Measurements from ENCODE around the gene MUC5B. TPM values are rescaled to one million over a fixed set of nuclear protein-coding genes. Genes with fewer than 3 reads are reported as not detected.
A peak's percentile ranks its signal among the peaks of the same experiment; 100 is the strongest.

MUC5B gene
- total and polyA plus RNA-seq, 2 of the 13 experiments (the other 11 are each of a cell fraction or from before 2014, with no cell fraction given): 0.01 TPM; not detected in 1

DNA sequence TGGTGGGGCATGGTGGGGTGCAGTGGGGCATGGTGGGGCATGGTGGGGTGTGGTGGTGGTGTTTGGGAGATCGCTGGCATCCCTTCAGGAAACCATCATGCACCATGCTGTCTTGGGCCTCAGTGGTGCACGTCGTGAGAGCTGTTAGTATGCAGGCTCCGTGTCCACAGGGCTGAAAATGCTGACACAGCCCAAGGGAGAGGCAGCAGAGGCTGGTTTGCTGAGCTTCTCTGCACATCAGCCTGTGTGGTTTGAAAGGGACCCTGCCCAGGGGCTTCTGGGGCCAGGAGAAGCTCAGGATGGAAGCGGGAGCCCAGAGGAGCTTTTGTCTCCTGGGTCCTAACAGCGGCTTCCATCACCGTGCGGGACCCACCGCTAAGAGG, 30.2 kb downstream of the MUC5B start:
- Histone ChIP-seq H3K27ac (ENCODE audit: extremely low read length, insufficient read depth, low read length) (no peak overlapping the region), H3K4me2 (ENCODE audit: low read depth, low read length) (no peak overlapping the region), H3K27me3 (ENCODE audit: control insufficient read depth in 1 of 2, insufficient read depth in 2 of 2, low read length in 2 of 2) (no peaks in the 10 kb centered on the region), H4K20me1 (ENCODE audit: insufficient read depth, low read length) (no peaks in the 10 kb centered on the region), H3K9ac (ENCODE audit: insufficient read depth, low read depth, low read length) (no peak overlapping the region), H3K9me3 (ENCODE audit: low read length) (peaks cover 14% of the 10 kb centered on the region; the same call in 1 of the 2 replicates), H3K4me1 (ENCODE audit: insufficient read depth, low read length) (no peaks in the 10 kb centered on the region), H2AFZ (ENCODE audit: low read length) (no peak overlapping the region), H3K36me3 (replicated peaks in 1 of 2; ENCODE audit: control insufficient read depth in 1 of 2, insufficient read depth in 2 of 2, low read length in 2 of 2) (no peaks in the 10 kb centered on the region), H3K79me2 (ENCODE audit: insufficient read depth, low read length) (no peaks in the 10 kb centered on the region), H3K4me3 (replicated peaks in 1 of 3; ENCODE audit: insufficient read depth in 1 of 3, low read depth in 2 of 3, low read length in 3 of 3) (no peak overlapping the region)
- no CpG with 5 or more reads among the region's 9 CpGs for WGBS (ENCODE audit: low lambda C conversion rate)
- FAIRE-seq (no peak), ATAC-seq (no peak), DNase-seq (ENCODE audit: low spot score) (no peak)
- CTCF ChIA-PET (ENCODE audit: low intra/inter-chr PET ratio, low total read pairs): no interaction called here
- BruUV-seq (replicated peaks): no TSS peak
- in situ Hi-C loops (cut with HindIII; ENCODE audit: extremely low pct_ligation_motif_present, low pct_unique_long_range_greater_than_20kb): no loop called here
- intact Hi-C loops (cut with micrococcal nuclease; ENCODE audit: unreplicated experiment): no loop called here
- TF ChIP-seq MAFK (conservative IDR thresholded peaks at IDR 0.05 in 1 of 2, IDR thresholded peaks at IDR 0.05 in 1 of 2; ENCODE audit: low read length in 2 of 2): peak; percentile 62 to 63
- no peak for TF ChIP-seq REXO4 (CRISPR knock-in tag; IDR thresholded peaks at IDR 0.05; ENCODE audit: borderline replicate concordance)
- 0 out of 2 replicates have a peak, but pooled peaks have one; percentile 31 for TF ChIP-seq MAFF (IDR thresholded peaks at IDR 0.05; ENCODE audit: low read depth, low read length)
- no peak for TF ChIP-seq PHF8 (CRISPR knock-in tag; IDR thresholded peaks at IDR 0.05)
- POLR2A ChIA-PET: no interaction called here

- intact Hi-C loops (cut with micrococcal nuclease; ENCODE audit: unreplicated experiment) (no loop called here), in situ Hi-C loops (cut with HindIII; ENCODE audit: extremely low pct_ligation_motif_present, low pct_unique_long_range_greater_than_20kb) (no loop called here)
- Histone ChIP-seq H4K20me1 (ENCODE audit: insufficient read depth, low read length) (no peaks in the 10 kb centered on the region), H3K9ac (ENCODE audit: insufficient read depth, low read depth, low read length) (no peak overlapping the region), H3K27ac (ENCODE audit: extremely low read length, insufficient read depth, low read length) (no peak overlapping the region), H3K36me3 (replicated peaks in 1 of 2; ENCODE audit: control insufficient read depth in 1 of 2, insufficient read depth in 2 of 2, low read length in 2 of 2) (no peaks in the 10 kb centered on the region), H3K4me2 (ENCODE audit: low read depth, low read length) (no peak overlapping the region), H3K27me3 (ENCODE audit: control insufficient read depth in 1 of 2, insufficient read depth in 2 of 2, low read length in 2 of 2) (no peaks in the 10 kb centered on the region), H2AFZ (ENCODE audit: low read length) (no peak overlapping the region), H3K4me1 (ENCODE audit: insufficient read depth, low read length) (no peaks in the 10 kb centered on the region), H3K79me2 (ENCODE audit: insufficient read depth, low read length) (no peaks in the 10 kb centered on the region), H3K9me3 (ENCODE audit: low read length) (peaks cover 14% of the 10 kb centered on the region; the same call in 1 of the 2 replicates), H3K4me3 (replicated peaks in 1 of 3; ENCODE audit: insufficient read depth in 1 of 3, low read depth in 2 of 3, low read length in 3 of 3) (no peak overlapping the region)
- no peak for DNase-seq (ENCODE audit: low spot score)
- POLR2A ChIA-PET: no interaction called here
- CTCF ChIA-PET (ENCODE audit: low intra/inter-chr PET ratio, low total read pairs): no interaction called here
- ATAC-seq: no peak
- WGBS (ENCODE audit: low lambda C conversion rate): 86% methylated on average over 10 of the region's 22 CpGs
- FAIRE-seq: no peak
- no TSS peak for BruUV-seq (replicated peaks)
- TF ChIP-seq ZNF616 (CRISPR knock-in tag; IDR thresholded peaks at IDR 0.05; ENCODE audit: low read depth): no peak
- TF ChIP-seq FOXO1 (CRISPR knock-in tag; IDR thresholded peaks at IDR 0.05): no peak
- no peak for TF ChIP-seq AFF4 (CRISPR knock-in tag; IDR thresholded peaks at IDR 0.05)
- no peak for TF ChIP-seq TSC22D2 (CRISPR knock-in tag; IDR thresholded peaks at IDR 0.05; ENCODE audit: borderline replicate concordance)
- TF ChIP-seq, protein P1, sequence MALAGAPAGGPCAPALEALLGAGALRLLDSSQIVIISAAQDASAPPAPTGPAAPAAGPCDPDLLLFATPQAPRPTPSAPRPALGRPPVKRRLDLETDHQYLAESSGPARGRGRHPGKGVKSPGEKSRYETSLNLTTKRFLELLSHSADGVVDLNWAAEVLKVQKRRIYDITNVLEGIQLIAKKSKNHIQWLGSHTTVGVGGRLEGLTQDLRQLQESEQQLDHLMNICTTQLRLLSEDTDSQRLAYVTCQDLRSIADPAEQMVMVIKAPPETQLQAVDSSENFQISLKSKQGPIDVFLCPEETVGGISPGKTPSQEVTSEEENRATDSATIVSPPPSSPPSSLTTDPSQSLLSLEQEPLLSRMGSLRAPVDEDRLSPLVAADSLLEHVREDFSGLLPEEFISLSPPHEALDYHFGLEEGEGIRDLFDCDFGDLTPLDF (CRISPR knock-in tag; IDR thresholded peaks at IDR 0.05): no peak
- no peak for TF ChIP-seq TCF7L2 (IDR thresholded peaks at IDR 0.05; ENCODE audit: low read depth, low read length)
- TF ChIP-seq PAX8 (CRISPR knock-in tag; IDR thresholded peaks at IDR 0.05; ENCODE audit: borderline replicate concordance): no peak
- TF ChIP-seq SOX5 (CRISPR knock-in tag; IDR thresholded peaks at IDR 0.05; ENCODE audit: borderline replicate concordance): no peak
- no peak for TF ChIP-seq IKZF1 (IDR thresholded peaks at IDR 0.05)
- no peak for TF ChIP-seq PBX2 (CRISPR knock-in tag; IDR thresholded peaks at IDR 0.05)
Observed at GRCh38 chr11:1254086-1254648, 31.3 kb downstream of the MUC5B start.

Data from HepG2 (cell line).